SU-DHL-6 (cell line): ENCODE measurements around the gene NIPAL4.

Experiments
- EZH2phosphoT487 ChIP-seq: fragments of 200-600 bp; sonication (generic), shearing (Covaris generic); conservative IDR thresholded peaks from 2 replicates; pipeline ENCODE4 v1.6.1; 2018; ENCODE audit warnings: mild to moderate bottlenecking, antibody characterized with exemption, low read length, moderate library complexity, mixed read lengths
- TF ChIP-seq, protein P1 (sequence below): fragments of 200-600 bp; sonication (generic); IDR thresholded peaks from one replicate; pipeline ENCODE4 v1.5.1; 2017; ENCODE audit warnings: antibody characterized with exemption, mild to moderate bottlenecking, low read length, moderate library complexity; ENCODE audit not compliant: insufficient read depth, poor library complexity, severe bottlenecking

DNA sequence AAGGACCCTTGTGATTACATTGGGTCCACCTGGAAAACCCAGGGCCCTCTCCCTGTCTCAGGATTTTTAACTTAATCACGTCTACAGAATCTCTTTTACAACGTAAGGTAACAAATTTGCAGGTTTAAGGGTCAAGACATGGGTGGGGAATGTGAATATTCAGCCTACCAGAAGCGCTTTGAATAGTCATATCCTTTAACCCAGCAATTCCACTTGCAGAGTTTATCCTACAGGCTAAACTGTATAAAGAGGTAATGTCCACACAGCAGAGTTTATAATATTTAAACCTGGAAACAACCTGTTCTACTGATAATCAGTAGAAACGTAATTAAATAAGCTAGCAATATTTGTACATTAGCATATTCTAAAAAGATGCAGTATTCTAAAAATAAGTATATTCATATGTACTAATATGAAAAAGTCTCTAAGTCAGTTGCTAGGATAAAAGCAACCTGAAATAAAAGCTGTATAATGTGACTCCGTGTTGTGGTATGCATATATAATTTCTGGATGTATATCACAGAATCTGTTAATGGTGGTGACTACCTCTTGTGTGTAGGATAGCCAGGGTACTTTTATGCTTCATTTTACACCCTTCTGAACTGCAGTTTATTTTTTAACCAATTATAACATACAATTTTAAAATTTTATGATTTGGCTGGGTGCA lies 14.1 kb upstream of the NIPAL4 start:
- TF ChIP-seq, protein P1, sequence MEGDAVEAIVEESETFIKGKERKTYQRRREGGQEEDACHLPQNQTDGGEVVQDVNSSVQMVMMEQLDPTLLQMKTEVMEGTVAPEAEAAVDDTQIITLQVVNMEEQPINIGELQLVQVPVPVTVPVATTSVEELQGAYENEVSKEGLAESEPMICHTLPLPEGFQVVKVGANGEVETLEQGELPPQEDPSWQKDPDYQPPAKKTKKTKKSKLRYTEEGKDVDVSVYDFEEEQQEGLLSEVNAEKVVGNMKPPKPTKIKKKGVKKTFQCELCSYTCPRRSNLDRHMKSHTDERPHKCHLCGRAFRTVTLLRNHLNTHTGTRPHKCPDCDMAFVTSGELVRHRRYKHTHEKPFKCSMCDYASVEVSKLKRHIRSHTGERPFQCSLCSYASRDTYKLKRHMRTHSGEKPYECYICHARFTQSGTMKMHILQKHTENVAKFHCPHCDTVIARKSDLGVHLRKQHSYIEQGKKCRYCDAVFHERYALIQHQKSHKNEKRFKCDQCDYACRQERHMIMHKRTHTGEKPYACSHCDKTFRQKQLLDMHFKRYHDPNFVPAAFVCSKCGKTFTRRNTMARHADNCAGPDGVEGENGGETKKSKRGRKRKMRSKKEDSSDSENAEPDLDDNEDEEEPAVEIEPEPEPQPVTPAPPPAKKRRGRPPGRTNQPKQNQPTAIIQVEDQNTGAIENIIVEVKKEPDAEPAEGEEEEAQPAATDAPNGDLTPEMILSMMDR, result no peak
- TF ChIP-seq EZH2phosphoT487, result no peak
